DMS114 treated with DMSO at 0.1 percent for 48 hours (cell line): ENCODE measurements around the gene CDC42BPG.
A peak's percentile ranks its signal among the peaks of the same experiment; 100 is the strongest.

ENCODE experiments used
- DNase-seq: peaks from one replicate; lab custom pipeline; 2025; ENCODE audit not compliant: unreplicated experiment; lab: John Stamatoyannopoulos, UW

Gene CDC42BPG

DNA sequence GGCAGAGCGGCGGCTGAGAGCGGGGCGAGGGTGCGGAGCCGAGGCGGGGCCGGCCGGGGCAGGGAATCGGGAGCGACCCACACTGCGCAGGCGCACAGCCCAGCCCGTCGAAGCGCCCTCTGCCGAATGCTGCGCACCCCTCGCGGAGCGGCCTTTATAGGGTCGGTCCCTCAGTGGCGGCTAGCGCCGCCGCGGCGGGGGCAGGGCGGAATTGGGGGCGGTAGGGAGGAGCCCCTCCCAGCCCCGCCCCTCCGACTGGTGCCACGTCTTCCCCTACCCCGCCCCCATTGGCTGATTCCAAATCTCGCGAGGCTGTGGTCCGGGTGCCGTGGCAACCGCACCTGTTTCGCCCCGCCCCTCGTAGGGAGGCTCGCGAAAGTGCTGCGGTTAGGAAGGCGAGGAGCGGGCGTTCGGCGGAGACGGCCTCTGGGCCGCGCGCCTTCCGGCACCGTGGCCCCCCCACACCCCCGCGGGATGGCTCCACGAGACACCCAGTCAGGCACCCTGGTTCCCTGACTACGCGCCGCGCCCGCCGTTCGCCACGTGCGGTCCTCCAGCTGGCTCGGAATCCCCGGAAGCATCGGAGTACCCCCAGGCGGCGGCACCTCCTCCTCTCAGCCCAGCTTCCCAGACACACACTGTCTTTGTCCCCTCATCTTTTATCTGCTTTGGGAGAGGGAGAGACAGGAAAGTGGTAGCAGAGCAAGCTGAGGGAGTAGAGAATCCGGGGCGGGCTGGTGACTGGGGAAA is 34.2 kb upstream of the CDC42BPG start, which contains the start of gene EHD1:
TSS of gene EHD1 (minus strand) at position 128 of the 750 bp plus-strand sequence. CDS start 157 bp downstream, outside the sequence.
- DNase-seq = peak; percentile 93

DNA sequence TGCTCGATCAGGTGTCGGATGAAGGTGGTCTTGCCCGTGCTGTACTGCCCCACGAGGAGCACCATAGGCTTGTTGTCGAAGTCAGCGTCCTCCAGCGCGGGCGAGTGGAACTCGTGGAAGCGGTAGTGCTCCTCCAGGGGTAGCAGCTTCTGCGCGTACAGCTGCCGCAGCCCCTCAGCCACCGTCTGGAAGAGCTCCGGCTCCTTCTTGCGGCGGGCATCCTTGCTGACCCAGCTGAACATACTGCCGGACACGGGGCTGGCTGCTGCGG is 33.7 kb upstream of the CDC42BPG start:
- DNase-seq = no peak

DNA sequence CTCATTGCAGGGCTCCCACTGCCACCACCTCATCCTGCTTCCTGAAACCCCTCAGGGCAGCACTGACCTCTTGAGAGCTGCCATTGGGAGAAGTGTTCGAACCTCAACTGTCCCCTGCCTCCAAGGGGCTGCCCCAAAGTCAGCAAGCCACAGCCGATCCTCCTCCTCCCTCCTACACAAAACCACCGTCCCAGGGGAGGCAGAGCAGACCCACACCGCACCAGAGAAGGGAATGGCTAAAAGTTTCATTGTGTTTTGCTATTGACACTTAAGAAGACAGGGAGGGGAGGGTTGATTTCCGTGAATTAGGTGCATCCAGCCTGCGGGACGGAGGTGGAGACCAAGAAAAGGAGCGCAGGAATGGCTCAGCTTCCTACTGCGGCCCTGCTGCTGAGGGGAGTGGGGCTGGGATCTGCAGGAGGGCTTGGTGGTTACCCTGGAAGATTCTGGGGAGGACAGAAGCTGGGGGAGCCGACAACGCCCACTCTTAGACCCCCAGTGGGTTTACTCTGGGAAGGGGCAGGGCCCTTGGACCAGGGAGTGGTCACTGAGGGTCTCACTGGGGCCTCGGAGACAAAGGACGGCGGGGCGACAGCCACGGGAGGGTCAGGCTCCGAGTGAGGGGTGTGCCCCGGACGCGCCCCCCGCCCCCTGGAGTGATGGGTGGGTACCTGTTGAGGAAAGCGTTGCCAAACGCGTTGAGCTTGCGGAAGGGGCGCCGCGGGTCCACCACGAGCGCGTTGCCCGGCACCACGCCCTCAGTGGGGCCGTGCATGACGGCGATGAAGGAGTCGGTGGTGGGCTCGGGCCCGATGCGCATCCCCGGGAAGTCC is 33.2 kb upstream of the CDC42BPG start:
- DNase-seq = no peak

DNA sequence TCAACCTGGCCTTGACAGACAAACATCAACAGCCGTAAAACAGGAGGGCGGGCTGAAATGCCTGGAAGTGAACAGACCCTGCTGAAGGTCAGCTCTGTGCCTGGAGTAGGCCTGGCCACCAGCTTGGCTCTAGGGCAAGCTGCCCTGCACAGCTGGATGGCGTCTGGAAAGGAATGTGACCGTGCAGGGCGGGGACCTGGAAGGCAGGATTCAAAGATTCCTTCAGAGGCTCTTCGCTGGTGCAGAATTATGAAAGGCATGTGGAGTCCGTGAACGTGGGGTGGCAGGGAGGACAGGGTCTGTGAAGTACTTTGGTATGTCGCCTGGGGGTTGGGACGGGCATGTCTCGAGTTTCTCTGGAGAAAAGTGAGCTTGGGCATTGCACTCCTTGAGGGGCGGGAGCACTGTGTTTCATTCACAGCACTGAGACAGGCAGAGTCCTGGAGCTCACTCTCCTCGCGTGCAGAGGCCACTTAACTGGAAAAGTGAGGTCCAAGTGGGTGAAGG is 32.4 kb upstream of the CDC42BPG start:
- no peak for DNase-seq

DNA sequence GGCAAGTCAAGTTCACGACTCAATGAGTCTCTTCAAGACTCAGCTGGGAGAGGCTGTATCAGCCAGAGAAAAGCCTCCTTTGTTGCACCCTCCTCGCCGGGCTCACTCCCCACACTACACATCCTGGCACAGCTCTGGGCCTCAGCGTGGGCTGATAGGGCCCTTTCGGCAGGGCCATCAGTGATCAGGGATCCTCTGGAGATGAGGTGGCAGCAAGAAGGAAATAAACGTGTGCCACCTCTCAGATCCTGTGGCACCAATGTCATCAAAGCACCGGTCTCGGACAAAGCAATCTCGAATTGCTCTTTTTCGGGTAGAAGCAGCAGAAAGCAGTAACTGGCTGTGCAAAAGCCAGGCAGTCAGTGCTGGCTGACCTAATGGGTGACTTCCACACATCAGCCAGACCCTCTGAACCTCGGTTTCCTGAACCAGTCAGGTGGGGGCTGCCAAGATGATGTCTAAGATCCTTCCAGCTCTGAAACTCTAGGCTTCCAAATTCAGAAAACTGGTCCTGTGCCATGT is 31.8 kb upstream of the CDC42BPG start:
- no peak for DNase-seq

DNA sequence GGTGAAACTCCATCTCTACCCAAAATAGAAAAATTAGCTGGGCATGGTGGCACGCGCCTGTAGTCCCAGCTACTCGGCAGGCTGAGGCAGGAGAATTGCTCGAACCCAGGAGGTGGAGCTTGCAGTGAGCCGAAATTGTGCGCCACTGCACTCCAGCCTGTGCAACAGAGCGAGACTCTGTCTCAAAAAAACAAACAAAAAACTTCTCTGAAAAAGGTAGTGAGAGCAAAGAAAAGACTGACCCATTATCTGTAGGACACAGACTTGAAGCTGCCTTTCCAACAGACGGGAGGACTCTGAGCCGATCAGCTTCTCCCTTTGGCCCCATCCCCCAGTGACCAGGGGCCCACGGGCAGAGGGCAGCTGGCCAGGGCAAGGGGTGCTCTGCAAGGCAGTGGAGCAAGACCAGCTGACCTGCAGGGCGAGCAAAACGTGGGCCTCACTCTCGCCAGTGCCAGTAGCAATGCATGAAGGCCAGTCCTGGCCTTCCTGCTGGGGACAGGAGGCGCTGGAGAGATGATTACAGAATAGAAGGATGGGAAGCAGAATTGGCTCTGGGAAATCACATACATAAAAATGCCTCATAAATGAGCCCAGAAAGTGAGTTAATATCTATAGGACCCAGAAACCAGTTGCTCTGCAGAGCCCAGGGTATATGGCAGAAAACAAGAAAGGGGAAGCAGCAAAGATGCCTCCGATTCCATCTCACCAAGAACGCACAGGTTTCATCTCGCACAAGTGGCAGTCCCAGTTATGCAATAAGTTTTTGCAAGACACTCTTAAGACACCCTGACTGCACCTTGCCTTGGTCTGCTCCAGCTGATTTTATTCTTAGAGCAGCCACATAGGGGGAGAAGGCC is 31.1 kb upstream of the CDC42BPG start:
- no peak for DNase-seq

DNA sequence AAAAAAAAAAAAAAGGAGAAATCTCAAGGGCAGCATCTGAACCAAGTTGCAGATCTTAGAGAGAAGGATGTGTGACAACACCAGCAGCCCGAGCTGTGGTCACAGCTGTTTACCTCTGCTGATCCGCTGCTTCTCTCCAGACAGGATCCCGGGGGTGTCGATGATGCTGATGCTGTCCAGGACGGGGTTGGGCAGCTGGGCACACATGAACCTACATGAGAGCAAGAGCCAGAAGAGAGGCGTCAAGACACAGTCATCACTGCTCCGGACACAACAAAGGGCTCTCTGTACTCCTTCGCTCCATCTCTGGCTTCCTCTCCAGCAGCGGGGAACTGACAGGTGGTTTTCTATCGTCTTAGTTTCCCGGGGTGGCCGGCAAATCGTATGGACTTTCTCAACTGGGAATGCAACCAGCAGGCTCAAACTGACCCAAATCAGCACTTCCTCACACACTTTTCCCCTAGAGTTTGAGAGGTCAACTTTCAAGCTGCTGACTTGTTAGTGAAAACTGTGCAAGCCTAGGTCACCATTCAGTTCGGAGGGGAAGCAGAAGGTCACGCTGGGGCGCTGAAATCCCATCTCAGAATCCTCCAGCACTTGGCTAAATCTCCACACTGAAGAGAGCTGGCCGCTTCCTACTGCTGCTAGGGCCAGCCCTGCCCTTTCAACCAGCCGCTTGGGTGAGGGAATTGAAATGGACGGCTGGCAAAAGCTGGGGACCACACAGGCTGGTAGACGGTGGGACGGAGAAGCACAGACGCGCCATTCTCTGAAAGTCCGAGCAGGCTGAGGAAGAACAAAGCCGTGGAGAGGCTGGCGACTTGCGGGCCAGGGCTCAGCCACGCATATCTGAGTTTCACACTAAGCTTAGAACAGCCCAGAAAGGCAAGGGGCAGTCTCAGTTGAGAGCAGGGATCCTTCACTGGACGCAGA is 30.1 kb upstream of the CDC42BPG start:
- DNase-seq = no peak

DNA sequence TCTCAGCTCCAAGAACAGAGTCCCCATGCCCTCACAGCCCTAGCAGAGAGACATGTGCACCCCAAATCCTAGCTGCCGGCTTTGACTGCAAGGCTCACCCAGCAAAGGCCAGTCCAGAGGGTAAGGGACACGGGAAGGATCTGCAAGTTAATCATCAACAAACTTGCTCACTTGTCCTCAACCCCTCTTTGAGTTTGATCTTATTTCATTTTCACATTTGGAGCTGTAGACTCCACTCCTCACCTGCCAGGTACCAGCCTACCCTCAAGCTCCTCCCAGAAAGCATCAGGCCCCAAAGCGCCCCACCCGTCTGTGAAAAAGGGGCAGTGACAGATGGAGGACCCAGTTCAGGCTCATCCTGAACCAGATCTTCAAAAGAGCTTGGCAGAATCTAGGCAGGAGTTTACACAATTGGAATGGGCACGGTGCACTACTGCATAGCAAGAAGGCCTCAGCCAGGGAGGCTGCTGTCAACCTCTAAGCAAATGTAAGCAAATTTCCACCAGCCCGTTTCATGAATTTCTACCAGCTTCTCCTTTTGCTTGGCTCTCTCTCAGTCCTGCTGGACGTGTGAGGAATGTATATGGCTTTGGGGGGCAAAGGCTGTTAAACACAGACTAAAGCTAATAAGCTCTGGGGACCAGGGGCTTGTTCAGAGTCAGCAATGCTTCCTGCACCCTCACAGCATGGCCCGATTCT is 28.5 kb upstream of the CDC42BPG start:
- DNase-seq = no peak

DNA sequence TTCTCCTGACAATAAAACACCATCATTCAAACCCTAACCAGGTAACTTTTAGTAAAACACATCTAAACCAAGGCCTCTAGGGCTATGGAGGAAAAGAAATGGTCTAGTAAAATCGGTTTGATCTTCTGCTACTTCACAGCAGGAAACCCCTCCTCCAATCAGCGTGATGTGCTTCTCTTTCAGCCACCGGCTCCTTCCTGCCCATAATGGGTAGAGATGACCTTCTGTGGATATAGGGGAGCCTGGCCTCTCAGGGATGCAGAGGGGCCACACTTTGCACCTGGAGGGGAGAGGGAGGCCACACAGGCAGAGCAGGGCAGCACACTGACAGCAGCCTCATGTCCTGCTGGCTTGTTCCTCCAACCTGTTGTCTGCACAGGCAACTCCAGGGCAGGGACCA is 27.0 kb upstream of the CDC42BPG start:
- DNase-seq = no peak

DNA sequence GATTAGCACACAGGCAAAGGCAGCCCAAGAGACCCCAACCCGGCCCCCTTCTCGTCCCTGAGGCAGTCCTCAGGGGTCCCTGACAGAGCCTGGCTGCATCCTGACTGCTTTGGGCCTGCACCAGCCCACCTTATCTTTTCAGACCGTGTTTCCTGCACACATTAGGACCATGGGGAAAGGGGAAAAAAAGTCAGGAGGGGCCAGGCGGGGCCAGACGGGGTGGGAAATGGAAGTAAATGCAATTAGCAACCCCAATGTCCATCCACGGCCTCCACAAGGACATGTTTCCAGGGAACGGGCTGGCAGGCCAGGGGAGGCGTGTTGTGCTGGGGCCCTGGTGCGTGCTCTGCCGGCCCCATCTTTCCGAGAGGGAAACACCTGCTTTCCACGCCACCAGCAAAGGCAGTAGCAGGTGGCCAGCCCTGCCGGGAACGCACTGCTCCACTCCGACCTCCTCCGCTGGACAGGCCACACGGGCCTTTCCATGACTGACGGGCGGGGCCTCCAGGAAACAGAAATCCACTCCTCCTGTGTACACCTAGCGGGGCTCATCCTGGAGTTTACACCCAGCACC is 26.5 kb upstream of the CDC42BPG start:
- no peak for DNase-seq

DNA sequence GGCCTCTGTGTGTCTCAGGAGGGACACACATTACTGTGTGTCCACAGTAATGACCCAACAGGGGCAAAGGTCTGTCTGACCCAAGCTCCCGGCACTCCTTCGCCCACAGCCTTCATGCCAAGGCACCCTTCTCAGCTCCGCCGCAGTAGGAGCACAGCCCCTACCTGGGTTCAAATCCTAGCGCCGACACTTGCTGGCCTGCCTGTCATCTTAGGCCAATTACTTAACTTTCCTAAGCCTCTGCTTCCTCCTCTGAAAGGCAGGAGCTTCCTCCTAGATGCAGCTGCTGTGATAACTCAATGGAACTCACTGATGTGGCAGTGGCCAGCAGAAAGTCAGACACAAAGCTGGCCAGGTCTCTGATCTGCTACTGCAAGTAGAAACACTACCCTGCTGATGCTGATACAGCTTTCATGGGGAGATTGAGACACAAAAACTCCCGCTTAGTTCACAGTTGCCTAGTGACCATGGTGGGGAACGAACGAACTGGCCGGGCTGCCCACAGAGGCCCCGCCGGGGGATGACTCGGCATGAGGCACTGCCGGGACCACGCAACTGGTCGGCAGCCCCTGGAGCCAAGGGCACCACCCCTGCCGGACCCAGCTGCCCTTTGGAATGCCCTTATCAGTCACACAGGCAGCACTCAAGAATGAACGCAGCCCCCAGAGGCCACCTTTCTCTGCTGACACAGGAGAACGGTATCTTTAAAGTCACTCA is 25.9 kb upstream of the CDC42BPG start:
- DNase-seq = no peak

DNA sequence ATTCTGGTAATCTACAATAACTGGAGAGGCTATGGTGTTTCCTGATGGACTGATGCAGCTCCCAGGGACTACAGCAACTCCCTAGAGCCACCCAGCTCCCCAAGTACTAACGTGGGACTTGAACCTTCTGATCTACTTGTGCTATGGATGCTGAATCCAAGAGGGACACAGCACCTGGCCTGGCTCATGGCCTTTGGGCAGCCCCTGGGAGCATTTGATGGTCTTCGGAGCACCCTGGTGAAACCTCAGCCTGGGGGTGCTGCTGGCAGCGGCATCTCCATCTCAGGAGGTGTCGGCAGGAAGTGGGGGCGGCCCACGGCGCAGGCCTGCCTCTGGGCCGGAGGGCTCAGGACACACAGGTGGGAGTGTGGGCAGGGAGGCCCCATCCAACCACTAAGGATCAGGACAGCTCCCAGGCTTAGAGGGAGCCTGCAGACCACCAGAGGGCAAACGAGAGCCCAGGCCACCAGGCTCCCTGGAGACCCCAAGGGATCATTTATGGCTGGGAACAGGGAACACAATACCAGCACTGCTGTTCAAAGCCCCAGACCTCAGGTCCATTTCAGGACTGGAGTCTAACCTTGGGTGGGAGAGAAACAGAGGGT is 25.2 kb upstream of the CDC42BPG start:
- no peak for DNase-seq

DNA sequence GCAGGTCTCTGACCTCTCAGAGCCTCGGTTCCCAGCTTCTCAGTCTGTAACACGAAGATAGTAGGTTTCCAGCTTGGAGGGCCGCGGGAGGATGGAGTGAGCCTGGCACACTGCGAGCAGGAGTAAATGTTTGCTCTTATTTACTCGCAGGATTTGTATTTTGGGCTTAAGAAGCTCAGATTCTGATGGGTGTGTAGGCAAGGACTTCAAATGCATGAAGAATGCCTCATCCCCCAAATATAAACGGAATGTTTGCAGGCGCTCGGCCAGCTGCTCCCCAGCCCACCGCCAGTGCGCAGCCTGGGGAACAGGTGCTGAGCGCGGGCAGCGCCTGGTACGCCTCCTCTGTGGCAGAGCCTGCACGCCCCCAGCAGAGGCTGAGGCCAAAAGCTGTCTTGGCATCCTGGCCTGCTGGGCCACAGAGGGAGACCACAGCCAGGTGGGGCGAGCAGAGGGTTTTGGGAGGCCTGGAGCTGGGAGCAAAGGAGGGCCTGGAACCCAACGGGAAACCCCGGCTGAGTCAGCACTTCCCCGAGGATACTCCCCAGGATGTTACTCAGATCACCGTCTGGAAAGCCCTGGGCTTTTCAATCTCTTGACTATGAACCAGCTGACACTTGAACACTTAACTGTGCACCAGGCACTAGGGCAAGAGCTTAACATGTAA is 24.6 kb upstream of the CDC42BPG start:
- no peak for DNase-seq

DNA sequence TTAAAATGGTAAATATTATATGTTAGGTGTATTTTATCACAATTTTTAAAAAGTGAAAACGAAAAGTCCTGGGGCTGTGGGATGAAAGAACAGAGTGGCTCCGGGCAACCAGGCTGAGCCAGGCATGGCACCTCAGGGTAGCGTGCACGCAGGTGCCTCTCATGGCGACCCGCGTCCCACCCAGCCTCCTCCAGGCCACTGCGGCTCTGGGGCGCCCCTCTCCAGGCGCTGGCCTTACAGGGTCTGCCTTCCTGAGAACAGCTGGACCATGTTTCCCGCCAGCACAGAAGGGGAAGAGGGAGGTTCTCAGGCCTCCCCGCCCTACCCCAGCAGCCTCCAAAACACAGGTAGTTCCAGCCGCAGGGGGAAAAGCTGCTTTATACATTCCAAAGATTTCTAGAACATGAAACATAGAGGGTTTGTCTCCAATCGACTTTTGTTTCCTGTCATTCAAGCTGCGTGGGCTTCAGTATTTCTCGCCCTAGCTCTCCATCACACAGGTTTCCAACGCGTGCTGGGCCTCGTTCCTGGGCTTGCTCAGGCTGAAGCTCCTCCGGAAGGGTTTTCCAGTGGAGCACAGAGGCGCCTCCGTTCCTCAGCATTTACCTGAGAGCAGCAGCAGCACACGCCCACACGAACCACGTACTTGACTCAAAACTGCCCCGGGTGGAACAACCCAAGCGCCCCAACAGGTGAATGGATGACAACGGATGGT is 23.5 kb upstream of the CDC42BPG start:
- no peak for DNase-seq

DNA sequence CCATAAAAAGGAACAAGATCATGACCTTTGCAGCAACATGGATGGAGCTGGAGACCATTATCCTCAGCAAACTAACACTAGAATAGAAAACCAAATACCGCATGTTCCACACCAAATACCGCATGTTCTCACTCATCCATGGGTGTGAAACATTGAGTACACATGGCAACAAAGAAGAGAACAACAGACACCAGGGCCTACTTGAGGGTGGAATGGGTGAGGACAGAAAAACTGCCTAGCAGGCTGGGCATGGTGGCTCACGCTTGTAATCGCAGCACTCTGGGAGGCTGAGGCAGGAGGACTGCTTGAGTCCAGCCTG is 21.7 kb upstream of the CDC42BPG start:
- no peak for DNase-seq

DNA sequence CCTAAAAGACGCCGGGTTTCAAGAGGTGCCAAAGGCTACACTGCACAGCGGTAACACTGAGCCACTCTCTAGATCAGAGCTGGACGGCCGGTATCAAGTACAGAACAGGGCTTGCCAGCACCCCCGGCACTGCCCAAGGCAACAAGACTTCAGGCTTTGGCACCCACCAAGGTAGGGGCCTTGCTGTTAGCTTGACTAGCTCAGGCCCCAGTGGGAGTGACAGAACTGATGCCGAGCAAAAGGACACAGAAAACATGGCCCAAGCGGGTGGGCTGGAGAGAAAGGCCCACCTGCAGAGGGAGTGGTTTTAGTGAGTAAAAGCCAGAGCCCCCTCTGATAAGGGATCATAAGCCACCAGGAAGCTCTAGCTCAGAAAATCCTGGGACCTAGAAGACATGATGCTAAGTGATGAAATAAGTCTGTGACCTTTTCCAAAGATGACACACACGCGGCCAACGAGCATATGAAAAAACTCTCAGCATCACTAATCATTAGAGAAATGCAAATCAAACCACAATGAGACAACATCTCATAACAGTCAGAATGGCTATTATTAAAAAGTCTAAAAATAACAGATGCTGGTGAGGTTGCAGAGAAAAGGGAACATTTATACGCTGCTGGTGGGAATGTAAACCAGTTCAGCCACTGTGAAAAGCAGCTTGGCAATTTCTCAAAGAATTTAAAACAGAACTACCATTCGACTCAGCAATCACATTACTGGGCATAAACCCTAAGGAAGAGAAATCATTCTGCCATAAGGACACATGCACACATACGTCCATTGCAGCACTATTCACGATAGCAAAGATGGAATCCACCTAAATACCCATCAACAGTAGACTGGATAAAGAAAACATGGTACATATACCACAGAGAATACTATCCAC is 21.1 kb upstream of the CDC42BPG start:
- DNase-seq = no peak
